Caco-2 (cell line): ENCODE results near the gene C3orf20. TPM values are rescaled to one million over a fixed set of nuclear protein-coding genes. Genes with fewer than 3 reads are reported as not detected.

Source experiments
- BruUV-seq: library from RNA; stranded (reverse); fragments of 400-500 nt; replicated peaks from 2 replicates; lab custom pipeline; 2021; lab: Mats Ljungman, UMichigan
- CTCF ChIA-PET: fragments of 300-600 bp; sonication (Branson Sonifier 250); formaldehyde crosslinking; loops from one replicate; lab custom pipeline; 2022; ENCODE audit warnings: antibody characterized with exemption; lab: Charles Lee
- POLR2A ChIA-PET: fragments of 300-600 bp; sonication (Branson Sonifier 250); formaldehyde crosslinking; loops from one replicate; lab custom pipeline; 2022; ENCODE audit warnings: antibody characterized with exemption; lab: Charles Lee
- DNase-seq, 2 experiments: peaks; one replicate each; pipeline versions ENCODE4 v3.0.0 to v3.0.0-alpha.2; 2020 to 2022
- H3K27me3 ChIP-seq: replicated peaks from 2 replicates; pipeline ENCODE4 v1.6.0; 2011; ENCODE audit warnings: low read length; ENCODE audit not compliant: control insufficient read depth, insufficient read depth
- H3K36me3 ChIP-seq: 2 replicates; pipeline ENCODE4 v1.5.1; 2011; ENCODE audit warnings: low read length; ENCODE audit not compliant: control insufficient read depth, insufficient read depth
- H3K4me1 ChIP-seq: fragments of 250-450 bp; sonication (Bioruptor Pico); 2 replicates; pipeline ENCODE4 v1.5.1; 2020; ENCODE audit warnings: mild to moderate bottlenecking
- H3K4me3 ChIP-seq: 2 replicates; pipeline ENCODE4 v1.5.1; 2011; ENCODE audit warnings: low read depth, mild to moderate bottlenecking, control low read depth, low read length
- H3K9me3 ChIP-seq: fragments of 250-450 bp; sonication (Bioruptor Pico); 2 replicates; pipeline ENCODE4 v1.5.1; 2020; ENCODE audit warnings: mild to moderate bottlenecking, moderate library complexity
- H3K27ac Mint-ChIP-seq: one replicate; pipeline ENCODE4 v1.8.0; 2022; ENCODE audit warnings: mixed read lengths; ENCODE audit not compliant: unreplicated experiment
- H3K27me3 Mint-ChIP-seq: one replicate; pipeline ENCODE4 v1.8.0; 2022; ENCODE audit warnings: mixed read lengths; ENCODE audit not compliant: insufficient read depth, unreplicated experiment
- H3K36me3 Mint-ChIP-seq: one replicate; pipeline ENCODE4 v1.8.0; 2022; ENCODE audit warnings: mild to moderate bottlenecking, mixed read lengths; ENCODE audit not compliant: insufficient read depth, unreplicated experiment
- H3K4me1 Mint-ChIP-seq: one replicate; pipeline ENCODE4 v1.8.0; 2022; ENCODE audit warnings: low read depth, mixed read lengths; ENCODE audit not compliant: unreplicated experiment
- H3K4me3 Mint-ChIP-seq: one replicate; pipeline ENCODE4 v1.8.0; 2022; ENCODE audit warnings: mild to moderate bottlenecking, moderate library complexity, mixed read lengths; ENCODE audit not compliant: unreplicated experiment
- H3K9me3 Mint-ChIP-seq: one replicate; pipeline ENCODE4 v1.8.0; 2022; ENCODE audit warnings: mixed read lengths; ENCODE audit not compliant: unreplicated experiment
- CTCF ChIP-seq, 2 experiments: fragments of 200-600 bp in 1 of 2; IDR thresholded peaks; 1 replicate in 1 of 2; 2 replicates in 1 of 2; pipeline versions ENCODE4 v1.5.1 to v1.8.0; 2011 to 2022; ENCODE audit warnings: antibody characterized with exemption in 1 of 2, control low read depth in 1 of 2, inconsistent platforms in 1 of 2, low read depth in 1 of 2, low read length in 1 of 2, mild to moderate bottlenecking in 1 of 2, moderate library complexity in 1 of 2; ENCODE audit not compliant: insufficient read depth in 1 of 2, severe bottlenecking in 1 of 2, unreplicated experiment in 1 of 2
- intact Hi-C: fragments of 100-400 bp; cut with micrococcal nuclease; formaldehyde crosslinking; loops from one replicate; pipeline ENCODE4 v1.10.0; 2022; ENCODE audit not compliant: unreplicated experiment
- total RNA-seq: library from RNA; stranded (reverse); gene quantifications from 2 replicates; pipeline ENCODE4 v1.2.3, GENCODE V29; 2022

Gene C3orf20
- total RNA-seq, 1 experiment from 2014 or later, result 0.09 TPM

- H3K27ac Mint-ChIP-seq, result no peak overlapping the region
- no peaks in the 10 kb centered on the region for H3K4me1 Mint-ChIP-seq
- CTCF ChIA-PET, result no interaction called here
- peaks cover 12% of the 10 kb centered on the region for H3K9me3 Mint-ChIP-seq
- no peaks in the 10 kb centered on the region for H3K36me3 Mint-ChIP-seq
- Histone ChIP-seq H3K4me1 (no peaks in the 10 kb centered on the region), H3K36me3 (no peaks in the 10 kb centered on the region), H3K9me3 (no peaks in the 10 kb centered on the region), H3K27me3 (no peaks in the 10 kb centered on the region), H3K4me3 (no peak overlapping the region)
- BruUV-seq, result no TSS peak
- DNase-seq, result no peak
- no peak for TF ChIP-seq CTCF (IDR thresholded peaks at IDR 0.05; ENCODE audit: insufficient read depth in 1 of 2, low read depth in 1 of 2, low read length in 1 of 2, severe bottlenecking in 1 of 2, unreplicated experiment in 1 of 2)
- intact Hi-C loops, result no loop called here
- peaks cover 4% of the 10 kb centered on the region for H3K27me3 Mint-ChIP-seq
- H3K4me3 Mint-ChIP-seq, result no peak overlapping the region
- POLR2A ChIA-PET, result no interaction called here
These were observed 100.6 kb downstream of the C3orf20 start for GRCh38 chr3:14775563-14775962.

GRCh38 chr3:14779069-14779685, 104.2 kb downstream of the C3orf20 start:
- Mint-ChIP-seq H3K4me1 (no peaks in the 10 kb centered on the region), H3K27me3 (peaks cover 4% of the 10 kb centered on the region), H3K36me3 (no peaks in the 10 kb centered on the region), H3K9me3 (peaks cover 12% of the 10 kb centered on the region), H3K4me3 (no peak overlapping the region), H3K27ac (no peak overlapping the region)
- DNase-seq, result no peak
- no TSS peak for BruUV-seq
- POLR2A ChIA-PET, result no interaction called here
- Histone ChIP-seq H3K36me3 (no peaks in the 10 kb centered on the region), H3K9me3 (no peaks in the 10 kb centered on the region), H3K4me1 (no peaks in the 10 kb centered on the region), H3K27me3 (no peaks in the 10 kb centered on the region), H3K4me3 (no peak overlapping the region)
- CTCF ChIA-PET, result no interaction called here
- TF ChIP-seq CTCF (IDR thresholded peaks at IDR 0.05; ENCODE audit: insufficient read depth in 1 of 2, low read depth in 1 of 2, low read length in 1 of 2, severe bottlenecking in 1 of 2, unreplicated experiment in 1 of 2), result no peak
- intact Hi-C loops, result no loop called here

- BruUV-seq, result no TSS peak
- no peak overlapping the region for H3K4me3 Mint-ChIP-seq
- POLR2A ChIA-PET, result no interaction called here
- peaks cover 12% of the 10 kb centered on the region for H3K9me3 Mint-ChIP-seq
- Histone ChIP-seq H3K36me3 (no peaks in the 10 kb centered on the region), H3K4me1 (no peaks in the 10 kb centered on the region), H3K27me3 (no peaks in the 10 kb centered on the region), H3K9me3 (no peaks in the 10 kb centered on the region), H3K4me3 (no peak overlapping the region)
- no peak overlapping the region for H3K27ac Mint-ChIP-seq
- no peaks in the 10 kb centered on the region for H3K36me3 Mint-ChIP-seq
- H3K27me3 Mint-ChIP-seq, result peaks cover under 1% of the 10 kb centered on the region
- peak; percentile 78 to 83 for TF ChIP-seq CTCF (IDR thresholded peaks at IDR 0.05; ENCODE audit: insufficient read depth in 1 of 2, low read depth in 1 of 2, low read length in 1 of 2, severe bottlenecking in 1 of 2, unreplicated experiment in 1 of 2)
- peak; percentile 78 for DNase-seq
- no peaks in the 10 kb centered on the region for H3K4me1 Mint-ChIP-seq
- intact Hi-C loops, result loop anchor here (1.0 to 2.0 kb wide), 4 partner anchors 103 to 272 kb away; no protein-coding TSS in a partner anchor
- CTCF ChIA-PET, result interaction anchor here (0.5 to 1.6 kb wide), 17 partner anchors 12 to 1415 kb away, joined by 3 to 28 read pairs (median 5); partner anchors contain the start of gene CCDC174
These were observed 106.1 kb downstream of the C3orf20 start for GRCh38 chr3:14780927-14781507.
